NT2/D1 (cell line): ENCODE measurements around the gene TMEM129.

Experiments
- SUZ12 ChIP-seq: IDR thresholded peaks from 2 replicates; pipeline ENCODE4 v1.6.1; 2011; ENCODE audit not compliant: insufficient read length, insufficient read depth; ENCODE audit errors: extremely low read depth
- YY1 ChIP-seq: IDR thresholded peaks from 2 replicates; pipeline ENCODE4 v1.6.1; 2011; ENCODE audit not compliant: insufficient read length, insufficient read depth
- ZNF274 ChIP-seq: IDR thresholded peaks from 2 replicates; pipeline ENCODE4 v1.6.1; 2011; ENCODE audit warnings: mild to moderate bottlenecking, low read depth, low read length

GRCh38 chr4:1759818-1760223 lies 38.7 kb upstream of the TMEM129 start:
- TF ChIP-seq SUZ12, result no peak
- TF ChIP-seq YY1, result no peak
- TF ChIP-seq ZNF274, result no peak
